Keratinocyte (primary cell): ENCODE results near the gene MAGI3. TPM values are rescaled to one million over a fixed set of nuclear protein-coding genes. Genes with fewer than 3 reads are reported as not detected.

Source experiments
- DNase-seq: peaks from one replicate; pipeline ENCODE4 v3.0.0-alpha.2; 2011; ENCODE audit warnings: low read depth, missing footprints, low spot score
- FAIRE-seq: peaks from 2 replicates; lab custom pipeline; 2011; peaks lifted over from hg19 to GRCh38; lab: Jason Lieb, UNC
- H2AFZ ChIP-seq: 2 replicates; pipeline ENCODE4 v1.6.0; 2012; ENCODE audit warnings: low read length, control low read depth, inconsistent platforms; ENCODE audit not compliant: control insufficient read depth
- H3K27ac ChIP-seq: 2 replicates; pipeline ENCODE4 v1.5.1; 2011; ENCODE audit warnings: low read length; ENCODE audit not compliant: control insufficient read depth, insufficient read depth
- H3K27me3 ChIP-seq: 3 replicates; pipeline ENCODE4 v1.6.0; 2011; ENCODE audit warnings: low read length; ENCODE audit not compliant: control insufficient read depth, insufficient read depth; ENCODE audit errors: extremely low read depth
- H3K36me3 ChIP-seq, 2 experiments: 2 replicates in 1 of 2; 3 replicates in 1 of 2; pipeline ENCODE4 v1.5.1; 2011; ENCODE audit warnings: low read length in 2 of 2, mild to moderate bottlenecking in 1 of 2; ENCODE audit not compliant: control insufficient read depth in 2 of 2, insufficient read depth in 2 of 2; ENCODE audit errors: extremely low read depth in 1 of 2
- H3K4me1 ChIP-seq: 3 replicates; pipeline ENCODE4 v1.5.1; 2011; ENCODE audit warnings: low read length; ENCODE audit not compliant: control insufficient read depth, insufficient read depth; ENCODE audit errors: extremely low read depth
- H3K4me2 ChIP-seq: 3 replicates; pipeline ENCODE4 v1.6.0; 2011; ENCODE audit warnings: low read depth, low read length; ENCODE audit not compliant: control insufficient read depth, insufficient read depth; ENCODE audit errors: extremely low read depth
- H3K4me3 ChIP-seq, 3 experiments: fragments of 200-600 bp in 1 of 3; sonication (generic) in 1 of 3; 2 replicates in 2 of 3; 3 replicates in 1 of 3; pipeline ENCODE4 v1.5.1; 2011 to 2016; ENCODE audit warnings: low read length in 3 of 3, mild to moderate bottlenecking in 3 of 3, control low read depth in 2 of 3, inconsistent platforms in 1 of 3, low read depth in 1 of 3, mixed read lengths in 1 of 3, mixed run types in 1 of 3, moderate library complexity in 1 of 3; ENCODE audit not compliant: control insufficient read depth in 2 of 3, insufficient read depth in 2 of 3; ENCODE audit errors: extremely low read depth in 1 of 3
- H3K79me2 ChIP-seq: 2 replicates; pipeline ENCODE4 v1.6.0; 2012; ENCODE audit warnings: low read length; ENCODE audit not compliant: control insufficient read depth, insufficient read depth
- H3K9ac ChIP-seq: 3 replicates; pipeline ENCODE4 v1.6.0; 2011; ENCODE audit warnings: low read length; ENCODE audit not compliant: control insufficient read depth, insufficient read depth; ENCODE audit errors: extremely low read depth
- H3K9me1 ChIP-seq: 3 replicates; pipeline ENCODE4 v1.6.0; 2011; ENCODE audit warnings: low read length; ENCODE audit not compliant: control insufficient read depth, insufficient read depth; ENCODE audit errors: extremely low read depth
- H3K9me3 ChIP-seq: 2 replicates; pipeline ENCODE4 v1.5.1; 2012; ENCODE audit warnings: low read depth, low read length; ENCODE audit not compliant: control insufficient read depth
- H4K20me1 ChIP-seq: 3 replicates; pipeline ENCODE4 v1.6.0; 2011; ENCODE audit warnings: low read length; ENCODE audit not compliant: control insufficient read depth, insufficient read depth; ENCODE audit errors: extremely low read depth
- CTCF ChIP-seq, 3 experiments: IDR thresholded peaks in 1 of 3; conservative IDR thresholded peaks in 1 of 3; optimal IDR thresholded peaks in 1 of 3; 2 replicates in 2 of 3; 3 replicates in 1 of 3; pipeline versions ENCODE3 to v1.5.1; 2011; ENCODE audit warnings: low read length in 3 of 3, mild to moderate bottlenecking in 3 of 3, moderate library complexity in 2 of 3, control low read depth in 1 of 3, inconsistent platforms in 1 of 3; ENCODE audit not compliant: insufficient read depth in 2 of 3; ENCODE audit errors: extremely low read depth in 1 of 3
- EZH2 ChIP-seq: IDR thresholded peaks from one replicate; pipeline ENCODE4 v1.6.1; 2012; ENCODE audit warnings: inconsistent platforms, mild to moderate bottlenecking, low read length, moderate library complexity
- dilution Hi-C: fragments of 300-500 bp; cut with MboI; formaldehyde crosslinking; loops from one replicate; pipeline ENCODE4 v1.7.0; 2020; ENCODE audit warnings: low sequenced_read_pairs; ENCODE audit not compliant: extremely low pct_ligation_motif_present
- polyA plus RNA-seq, 5 experiments: library from polyadenylated mRNA; depleted of rRNA in 3 of 5; stranded (reverse) in 3 of 5; stranded (forward) in 1 of 5; unstranded in 1 of 5; fragments of >200 nt; gene quantifications; 1 replicate in 1 of 5; 2 replicates in 3 of 5; 3 replicates in 1 of 5; pipeline versions ENCODE4 v1.2.1 to v1.2.3, GENCODE V29; 2011 to 2012; ENCODE audit warnings: missing spikeins in 2 of 5, low read depth in 1 of 5, low replicate concordance in 1 of 5

MAGI3 gene
- polyA plus RNA-seq, 1 donor (not counting 4 experiments of a cell fraction or from before 2014, with no cell fraction given): 3.2 TPM

- Histone ChIP-seq H3K27me3 (no peaks in the 10 kb centered on the region), H3K4me3 (no peak overlapping the region), H3K9me1 (no peaks in the 10 kb centered on the region), H3K9ac (no peak overlapping the region), H3K79me2 (no peaks in the 10 kb centered on the region), H3K4me2 (no peak overlapping the region), H3K27ac (no peak overlapping the region), H3K9me3 (peaks cover 3% of the 10 kb centered on the region), H3K36me3 (no peaks in the 10 kb centered on the region), H4K20me1 (no peaks in the 10 kb centered on the region), H2AFZ (no peak overlapping the region), H3K4me1 (no peaks in the 10 kb centered on the region)
- FAIRE-seq (no peak), DNase-seq (no peak)
- dilution Hi-C loops: no loop called here
- no peak for TF ChIP-seq EZH2
- TF ChIP-seq CTCF (optimal IDR thresholded peaks at IDR 0.05 in 1 of 3, IDR thresholded peaks at IDR 0.05 in 1 of 3, conservative IDR thresholded peaks at IDR 0.05 in 1 of 3; ENCODE audit: extremely low read depth in 1 of 3, insufficient read depth in 2 of 3, low read length in 3 of 3): no peak
Observed at GRCh38 chr1:113511269-113511668, 121.0 kb downstream of the MAGI3 start.

- H3K27ac ChIP-seq: no peak overlapping the region
Observed at GRCh38 chr1:113515498-113515897, 125.2 kb downstream of the MAGI3 start.

More at GRCh38 chr1:113515498-113515897, 125.2 kb downstream of the MAGI3 start:
- Histone ChIP-seq H4K20me1 (no peaks in the 10 kb centered on the region), H3K27me3 (no peaks in the 10 kb centered on the region), H3K36me3 (no peaks in the 10 kb centered on the region), H3K4me3 (no peak overlapping the region), H3K9ac (no peak overlapping the region), H2AFZ (no peak overlapping the region), H3K9me1 (no peaks in the 10 kb centered on the region), H3K9me3 (peaks cover 3% of the 10 kb centered on the region), H3K4me2 (no peak overlapping the region), H3K79me2 (no peaks in the 10 kb centered on the region), H3K4me1 (no peaks in the 10 kb centered on the region)
- FAIRE-seq (no peak), DNase-seq (no peak)
- TF ChIP-seq CTCF (optimal IDR thresholded peaks at IDR 0.05 in 1 of 3, IDR thresholded peaks at IDR 0.05 in 1 of 3, conservative IDR thresholded peaks at IDR 0.05 in 1 of 3; ENCODE audit: extremely low read depth in 1 of 3, insufficient read depth in 2 of 3, low read length in 3 of 3) (no peak), EZH2 (no peak)
- dilution Hi-C loops: no loop called here
